SU-DHL-6 (cell line): ENCODE data around the gene PCYOX1L.

Experiments
- CTCF ChIP-seq: fragments of 200-600 bp; sonication (generic); IDR thresholded peaks from one replicate; pipeline ENCODE4 v1.5.1; 2017; ENCODE audit warnings: antibody characterized with exemption, mild to moderate bottlenecking, low read length, moderate library complexity; ENCODE audit not compliant: insufficient read depth, poor library complexity, severe bottlenecking
- EZH2phosphoT487 ChIP-seq: fragments of 200-600 bp; sonication (generic), shearing (Covaris generic); conservative IDR thresholded peaks from 2 replicates; pipeline ENCODE4 v1.6.1; 2018; ENCODE audit warnings: mild to moderate bottlenecking, antibody characterized with exemption, low read length, moderate library complexity, mixed read lengths

GRCh38 chr5:149352169-149352568 lies 5.7 kb upstream of the PCYOX1L start:
- TF ChIP-seq CTCF (no peak), EZH2phosphoT487 (no peak)
